Measurements from ENCODE around the gene AAGAB.

GRCh38 chr15:67244971-67245478 lies 9.4 kb downstream of the AAGAB start:
- no peak for TF ChIP-seq CTCF (IDR thresholded peaks at IDR 0.05)
- TF ChIP-seq POLR2A (IDR thresholded peaks at IDR 0.05): no peak
